HL-60 (cell line): ENCODE results near the gene SCYGR6.

Source experiments
- DNase-seq, 2 experiments: peaks; one replicate each; pipeline ENCODE4 v3.0.0-alpha.2; 2010 to 2020; ENCODE audit warnings: low read depth in 1 of 2, low spot score in 1 of 2
- H3K27ac ChIP-seq: fragments of 250-450 bp; sonication (Bioruptor Pico); replicated peaks from 2 replicates; pipeline ENCODE4 v1.5.1; 2020; ENCODE audit warnings: mild to moderate bottlenecking, moderate library complexity
- H3K27me3 ChIP-seq: fragments of 250-450 bp; sonication (Bioruptor Pico); 2 replicates; pipeline ENCODE4 v1.5.1; 2021; ENCODE audit warnings: mild to moderate bottlenecking, moderate library complexity; ENCODE audit not compliant: insufficient read depth, poor library complexity, severe bottlenecking
- H3K4me3 ChIP-seq: replicated peaks from 2 replicates; pipeline ENCODE4 v1.5.1; 2011; ENCODE audit warnings: mild to moderate bottlenecking, control low read depth, low read length; ENCODE audit not compliant: insufficient read depth
- GABPA ChIP-seq: IDR thresholded peaks from 2 replicates; pipeline ENCODE4 v1.6.1; 2012; ENCODE audit warnings: low read depth
- POLR2AphosphoS5 ChIP-seq: IDR thresholded peaks from 2 replicates; pipeline ENCODE4 v1.6.1; 2012; ENCODE audit warnings: low read depth
- SPI1 ChIP-seq: IDR thresholded peaks from 2 replicates; pipeline ENCODE4 v1.6.1; 2012; ENCODE audit warnings: low read depth, mild to moderate bottlenecking, borderline replicate concordance
- TF ChIP-seq, protein P1 (sequence below): IDR thresholded peaks from one replicate; pipeline ENCODE4 v1.5.1; 2011; ENCODE audit warnings: low read length, control low read depth, inconsistent platforms; ENCODE audit not compliant: insufficient read depth
- TF ChIP-seq, protein P2 (sequence below): IDR thresholded peaks from 2 replicates; pipeline ENCODE4 v1.6.1; 2012; ENCODE audit warnings: low read depth; ENCODE audit not compliant: insufficient replicate concordance

The SCYGR6 gene

DNA sequence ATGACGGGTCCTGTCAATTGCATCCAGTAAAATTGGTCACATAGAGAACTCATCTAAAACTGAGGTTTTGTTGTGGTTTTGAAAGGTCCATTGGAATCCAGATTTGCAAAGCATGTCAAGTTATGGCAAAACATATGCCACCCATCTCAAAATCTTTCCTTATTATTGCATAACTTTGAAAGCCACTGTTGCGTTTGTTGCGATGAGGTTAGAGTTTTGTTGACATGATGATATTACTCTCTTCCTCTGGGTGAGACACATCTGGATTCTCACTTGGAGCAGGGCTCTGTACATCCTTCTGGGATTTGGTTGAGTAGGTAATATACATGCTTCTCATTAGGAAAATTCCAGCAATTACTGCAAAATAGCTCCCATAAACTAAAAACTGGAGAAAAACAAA is 37.4 kb downstream of the SCYGR6 start:
- TF ChIP-seq SPI1 (no peak), GABPA (no peak)
- TF ChIP-seq, protein P1, sequence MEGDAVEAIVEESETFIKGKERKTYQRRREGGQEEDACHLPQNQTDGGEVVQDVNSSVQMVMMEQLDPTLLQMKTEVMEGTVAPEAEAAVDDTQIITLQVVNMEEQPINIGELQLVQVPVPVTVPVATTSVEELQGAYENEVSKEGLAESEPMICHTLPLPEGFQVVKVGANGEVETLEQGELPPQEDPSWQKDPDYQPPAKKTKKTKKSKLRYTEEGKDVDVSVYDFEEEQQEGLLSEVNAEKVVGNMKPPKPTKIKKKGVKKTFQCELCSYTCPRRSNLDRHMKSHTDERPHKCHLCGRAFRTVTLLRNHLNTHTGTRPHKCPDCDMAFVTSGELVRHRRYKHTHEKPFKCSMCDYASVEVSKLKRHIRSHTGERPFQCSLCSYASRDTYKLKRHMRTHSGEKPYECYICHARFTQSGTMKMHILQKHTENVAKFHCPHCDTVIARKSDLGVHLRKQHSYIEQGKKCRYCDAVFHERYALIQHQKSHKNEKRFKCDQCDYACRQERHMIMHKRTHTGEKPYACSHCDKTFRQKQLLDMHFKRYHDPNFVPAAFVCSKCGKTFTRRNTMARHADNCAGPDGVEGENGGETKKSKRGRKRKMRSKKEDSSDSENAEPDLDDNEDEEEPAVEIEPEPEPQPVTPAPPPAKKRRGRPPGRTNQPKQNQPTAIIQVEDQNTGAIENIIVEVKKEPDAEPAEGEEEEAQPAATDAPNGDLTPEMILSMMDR: no peak
- TF ChIP-seq, protein P2, sequence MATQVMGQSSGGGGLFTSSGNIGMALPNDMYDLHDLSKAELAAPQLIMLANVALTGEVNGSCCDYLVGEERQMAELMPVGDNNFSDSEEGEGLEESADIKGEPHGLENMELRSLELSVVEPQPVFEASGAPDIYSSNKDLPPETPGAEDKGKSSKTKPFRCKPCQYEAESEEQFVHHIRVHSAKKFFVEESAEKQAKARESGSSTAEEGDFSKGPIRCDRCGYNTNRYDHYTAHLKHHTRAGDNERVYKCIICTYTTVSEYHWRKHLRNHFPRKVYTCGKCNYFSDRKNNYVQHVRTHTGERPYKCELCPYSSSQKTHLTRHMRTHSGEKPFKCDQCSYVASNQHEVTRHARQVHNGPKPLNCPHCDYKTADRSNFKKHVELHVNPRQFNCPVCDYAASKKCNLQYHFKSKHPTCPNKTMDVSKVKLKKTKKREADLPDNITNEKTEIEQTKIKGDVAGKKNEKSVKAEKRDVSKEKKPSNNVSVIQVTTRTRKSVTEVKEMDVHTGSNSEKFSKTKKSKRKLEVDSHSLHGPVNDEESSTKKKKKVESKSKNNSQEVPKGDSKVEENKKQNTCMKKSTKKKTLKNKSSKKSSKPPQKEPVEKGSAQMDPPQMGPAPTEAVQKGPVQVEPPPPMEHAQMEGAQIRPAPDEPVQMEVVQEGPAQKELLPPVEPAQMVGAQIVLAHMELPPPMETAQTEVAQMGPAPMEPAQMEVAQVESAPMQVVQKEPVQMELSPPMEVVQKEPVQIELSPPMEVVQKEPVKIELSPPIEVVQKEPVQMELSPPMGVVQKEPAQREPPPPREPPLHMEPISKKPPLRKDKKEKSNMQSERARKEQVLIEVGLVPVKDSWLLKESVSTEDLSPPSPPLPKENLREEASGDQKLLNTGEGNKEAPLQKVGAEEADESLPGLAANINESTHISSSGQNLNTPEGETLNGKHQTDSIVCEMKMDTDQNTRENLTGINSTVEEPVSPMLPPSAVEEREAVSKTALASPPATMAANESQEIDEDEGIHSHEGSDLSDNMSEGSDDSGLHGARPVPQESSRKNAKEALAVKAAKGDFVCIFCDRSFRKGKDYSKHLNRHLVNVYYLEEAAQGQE: no peak
- Histone ChIP-seq H3K27ac (no peak overlapping the region), H3K4me3 (no peak overlapping the region), H3K27me3 (no peaks in the 10 kb centered on the region)
- DNase-seq: no peak

GRCh38 chr2:227684258-227684657 is 40.3 kb downstream of the SCYGR6 start:
- TF ChIP-seq SPI1 (no peak), GABPA (no peak), POLR2AphosphoS5 (no peak)
- TF ChIP-seq, protein P1: no peak
- TF ChIP-seq, protein P2: no peak
- H3K4me3 ChIP-seq: no peak overlapping the region
- no peaks in the 10 kb centered on the region for H3K27me3 ChIP-seq
- DNase-seq: no peak
- no peak overlapping the region for H3K27ac ChIP-seq

- Histone ChIP-seq H3K27me3 (no peaks in the 10 kb centered on the region), H3K27ac (no peak overlapping the region), H3K4me3 (no peak overlapping the region)
- no peak for DNase-seq
- TF ChIP-seq SPI1 (no peak), GABPA (no peak), POLR2AphosphoS5 (no peak)
- TF ChIP-seq, protein P1: no peak
- TF ChIP-seq, protein P2: no peak
Observed at GRCh38 chr2:227677928-227678327, 46.6 kb downstream of the SCYGR6 start.
